22Rv1 (cell line): Measurements from ENCODE around the gene TSPAN2.
A peak's percentile ranks its signal among the peaks of the same experiment; 100 is the strongest.

Experiments used
- H3K27ac ChIP-seq: fragments of 450-650 bp; 2 replicates; pipeline ENCODE4 v1.5.1; 2017
- ZFX ChIP-seq: fragments of 450-650 bp; IDR thresholded peaks from 2 replicates; pipeline ENCODE4 v1.6.1; 2017; ENCODE audit warnings: antibody characterized with exemption, borderline replicate concordance
- TF ChIP-seq, protein P1 (sequence below): fragments of 450-650 bp; IDR thresholded peaks from 2 replicates; pipeline ENCODE4 v1.5.1; 2017; ENCODE audit warnings: mild to moderate bottlenecking

The TSPAN2 gene

GRCh38 chr1:115089420-115090185 is at the start of gene TSPAN2:
Gene TSPAN2, minus strand, starts transcription at chr1:115089503. Its CDS starts 71 bp downstream, at chr1:115089432.
- no peak for TF ChIP-seq ZFX
- TF ChIP-seq, protein P1, sequence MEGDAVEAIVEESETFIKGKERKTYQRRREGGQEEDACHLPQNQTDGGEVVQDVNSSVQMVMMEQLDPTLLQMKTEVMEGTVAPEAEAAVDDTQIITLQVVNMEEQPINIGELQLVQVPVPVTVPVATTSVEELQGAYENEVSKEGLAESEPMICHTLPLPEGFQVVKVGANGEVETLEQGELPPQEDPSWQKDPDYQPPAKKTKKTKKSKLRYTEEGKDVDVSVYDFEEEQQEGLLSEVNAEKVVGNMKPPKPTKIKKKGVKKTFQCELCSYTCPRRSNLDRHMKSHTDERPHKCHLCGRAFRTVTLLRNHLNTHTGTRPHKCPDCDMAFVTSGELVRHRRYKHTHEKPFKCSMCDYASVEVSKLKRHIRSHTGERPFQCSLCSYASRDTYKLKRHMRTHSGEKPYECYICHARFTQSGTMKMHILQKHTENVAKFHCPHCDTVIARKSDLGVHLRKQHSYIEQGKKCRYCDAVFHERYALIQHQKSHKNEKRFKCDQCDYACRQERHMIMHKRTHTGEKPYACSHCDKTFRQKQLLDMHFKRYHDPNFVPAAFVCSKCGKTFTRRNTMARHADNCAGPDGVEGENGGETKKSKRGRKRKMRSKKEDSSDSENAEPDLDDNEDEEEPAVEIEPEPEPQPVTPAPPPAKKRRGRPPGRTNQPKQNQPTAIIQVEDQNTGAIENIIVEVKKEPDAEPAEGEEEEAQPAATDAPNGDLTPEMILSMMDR, result no peak
- H3K27ac ChIP-seq, result no peak within 1 kb of the TSS

DNA sequence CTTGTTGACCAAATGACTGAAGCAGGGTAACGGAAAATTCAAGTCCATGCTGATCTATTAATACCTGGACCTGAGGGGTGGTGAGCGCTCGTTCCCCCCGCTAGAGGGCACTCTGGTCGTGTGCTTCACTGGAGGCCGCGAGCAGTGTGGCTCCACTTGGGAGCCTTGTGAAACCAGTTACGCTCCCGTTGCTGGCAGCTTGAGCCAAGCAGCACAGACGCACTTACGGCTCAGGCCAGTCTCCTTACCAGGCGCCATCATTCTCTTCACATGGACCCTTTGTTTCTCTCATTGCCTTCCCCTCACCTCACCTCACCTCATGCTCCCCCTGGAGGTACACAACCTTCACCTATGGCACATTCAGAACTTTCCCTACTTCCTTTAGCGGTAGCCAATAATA is 49.7 kb upstream of the TSPAN2 start:
- no peak overlapping the region for H3K27ac ChIP-seq
- no peak for TF ChIP-seq ZFX
- TF ChIP-seq, protein P1, result peak; percentile 91

DNA sequence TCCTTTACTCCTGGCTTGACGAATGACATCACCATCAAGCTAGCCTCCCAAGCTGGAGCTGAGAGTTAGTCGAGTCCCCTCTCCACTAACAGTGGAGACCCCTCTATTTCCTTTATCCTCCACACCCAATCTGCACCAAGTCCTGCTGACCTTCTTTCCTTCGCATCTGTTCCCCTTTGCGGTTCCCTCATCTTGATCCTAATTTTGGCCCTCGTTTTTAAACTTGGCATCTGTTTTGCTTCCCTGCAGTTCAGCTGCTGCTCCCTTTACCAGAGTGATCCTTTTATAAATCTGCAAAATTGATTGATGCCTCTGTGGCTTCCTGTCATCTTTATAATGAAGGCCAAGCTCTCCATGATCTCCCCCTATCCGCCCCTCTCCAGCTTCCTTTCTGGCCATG is 49.0 kb upstream of the TSPAN2 start:
- no peak for TF ChIP-seq ZFX
- TF ChIP-seq, protein P1, result no peak
- no peak overlapping the region for H3K27ac ChIP-seq

DNA sequence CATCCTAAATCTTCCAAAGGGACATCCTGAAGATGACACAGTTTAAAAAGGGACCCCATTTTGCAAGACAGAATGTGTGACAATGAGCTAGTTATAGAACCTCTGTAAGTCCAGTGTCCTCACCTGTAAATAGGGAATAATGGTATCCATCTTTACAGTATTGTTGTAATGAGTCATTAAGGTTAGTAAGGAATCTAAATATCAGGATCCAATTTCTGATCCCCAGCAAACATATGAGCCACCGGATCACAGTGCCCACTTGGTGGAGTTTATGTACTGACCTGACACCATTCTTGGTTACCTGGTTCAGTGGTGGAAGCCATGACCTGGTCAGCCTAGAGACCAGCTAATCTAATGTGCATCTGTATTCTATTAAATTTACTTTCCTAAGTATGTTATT is 47.9 kb upstream of the TSPAN2 start:
- no peak for TF ChIP-seq ZFX
- TF ChIP-seq, protein P1, result no peak
- no peak overlapping the region for H3K27ac ChIP-seq

DNA sequence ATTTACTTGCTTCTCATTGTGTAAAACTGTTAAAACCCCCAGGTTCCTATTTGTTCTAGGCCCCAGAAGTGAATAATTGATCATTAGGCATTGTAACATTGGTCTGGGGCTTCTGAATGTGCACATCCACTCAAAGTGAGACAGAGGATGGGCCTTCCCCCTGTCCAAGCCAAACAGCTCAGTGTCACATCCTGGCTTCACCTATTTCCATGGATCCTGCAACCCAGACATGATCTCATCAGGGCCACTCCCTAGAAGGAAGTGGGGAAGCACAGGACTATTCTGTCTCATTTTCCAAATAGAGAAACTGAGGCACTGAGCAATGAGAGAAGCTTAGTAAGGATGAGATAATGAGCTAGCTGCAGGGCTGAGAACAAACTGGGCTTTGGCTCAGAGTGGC is 47.4 kb upstream of the TSPAN2 start:
- TF ChIP-seq ZFX, result no peak
- TF ChIP-seq, protein P1, result no peak
- H3K27ac ChIP-seq, result no peak overlapping the region

- no peak for TF ChIP-seq ZFX
- TF ChIP-seq, protein P1, result no peak
- H3K27ac ChIP-seq, result no peak overlapping the region
These were observed 46.8 kb upstream of the TSPAN2 start for GRCh38 chr1:115136106-115136505.

GRCh38 chr1:115135681-115136080 is 46.4 kb upstream of the TSPAN2 start:
- no peak overlapping the region for H3K27ac ChIP-seq
- TF ChIP-seq, protein P1, result no peak
- TF ChIP-seq ZFX, result no peak
